ENCODE results near the gene KCNK7.
"Not testable (repeated sequence)": the region's sequence is repeated elsewhere in the genome, so short reads cannot be mapped to it uniquely, and the experiment has no call there.

KCNK7 gene

GRCh38 chr11:65573391-65574079, 22.1 kb downstream of the KCNK7 start:
- DNase-seq (ENCODE audit: low read depth) = no peak

- peak; percentile 81 for DNase-seq (ENCODE audit: low read depth)
Observed at GRCh38 chr11:65572356-65573051, 23.1 kb downstream of the KCNK7 start, which contains the start of gene FAM89B. Gene FAM89B (plus strand): TSS chr11:65572538. CDS start chr11:65572670, 132 bp downstream.

- DNase-seq (ENCODE audit: low read depth) = no peak
Observed at GRCh38 chr11:65571940-65572339, 23.7 kb downstream of the KCNK7 start.

GRCh38 chr11:65571420-65571819, 24.2 kb downstream of the KCNK7 start:
- no peak for DNase-seq (ENCODE audit: low read depth)

GRCh38 chr11:65569973-65570918, 25.4 kb downstream of the KCNK7 start, which contains the start of gene ZNRD2:
Gene ZNRD2 (plus strand): TSS chr11:65570477. CDS start chr11:65570492, 15 bp downstream.
- DNase-seq (ENCODE audit: low read depth) = peak; percentile 98

GRCh38 chr11:65569164-65569972, 26.2 kb downstream of the KCNK7 start:
- peak; percentile 54 for DNase-seq (ENCODE audit: low read depth)

- DNase-seq (ENCODE audit: low read depth) = no peak
Observed at GRCh38 chr11:65565624-65566453, 29.8 kb downstream of the KCNK7 start.

GRCh38 chr11:65564879-65565559, 30.6 kb downstream of the KCNK7 start:
- not testable (repeated sequence) for DNase-seq (ENCODE audit: low read depth)

- no peak for DNase-seq (ENCODE audit: low read depth)
Observed at GRCh38 chr11:65563601-65564000, 32.0 kb downstream of the KCNK7 start.

GRCh38 chr11:65562788-65563187, 32.8 kb downstream of the KCNK7 start:
- no peak for DNase-seq (ENCODE audit: low read depth)

- no peak for DNase-seq (ENCODE audit: low read depth)
Observed at GRCh38 chr11:65562020-65562419, 33.6 kb downstream of the KCNK7 start.

GRCh38 chr11:65560555-65561418, 34.8 kb downstream of the KCNK7 start:
- no peak for DNase-seq (ENCODE audit: low read depth)

GRCh38 chr11:65559951-65560537, 35.6 kb downstream of the KCNK7 start:
- DNase-seq (ENCODE audit: low read depth) = no peak

- no peak for DNase-seq (ENCODE audit: low read depth)
Observed at GRCh38 chr11:65559535-65559934, 36.1 kb downstream of the KCNK7 start.

- DNase-seq (ENCODE audit: low read depth) = no peak
Observed at GRCh38 chr11:65558930-65559509, 36.6 kb downstream of the KCNK7 start.

- DNase-seq (ENCODE audit: low read depth) = peak; percentile 41
Observed at GRCh38 chr11:65558002-65558929, 37.3 kb downstream of the KCNK7 start, which contains the start of gene LTBP3. Gene LTBP3 (minus strand): TSS chr11:65558359. CDS start chr11:65557959, 400 bp downstream.

All from T-helper 22 cell (primary cell).